Natural killer cell (primary cell): ENCODE measurements around the gene ACOX3. TPM values are rescaled to one million over a fixed set of nuclear protein-coding genes. Genes with fewer than 3 reads are reported as not detected.

Experiments used
- ATAC-seq, 3 donors: fragments of 150-1000 bp in 2 of 3; fragments of 200-7000 bp in 1 of 3; cut with Tn5 transposase; 1 replicate in 1 of 3; 2 replicates in 2 of 3; pipeline ENCODE4 v1.10.0; 2021; ENCODE audit warnings: mild to moderate bottlenecking in 2 of 3, moderate library complexity in 2 of 3
- DNase-seq, 2 donors: peaks; one replicate each; pipeline versions ENCODE4 v3.0.0 to v3.0.0-alpha.2; 2013 to 2021; ENCODE audit warnings: mixed read lengths in 1 of 2
- H3K27ac ChIP-seq: one replicate; pipeline ENCODE4 v1.5.1; 2013; ENCODE audit warnings: mild to moderate bottlenecking, low read length
- H3K27me3 ChIP-seq: one replicate; pipeline ENCODE4 v1.6.1; 2013; ENCODE audit warnings: low read length; ENCODE audit not compliant: control insufficient read depth, insufficient read depth
- H3K36me3 ChIP-seq: one replicate; pipeline ENCODE4 v1.6.1; 2013; ENCODE audit warnings: low read length; ENCODE audit not compliant: control insufficient read depth, insufficient read depth
- H3K4me1 ChIP-seq: one replicate; pipeline ENCODE4 v1.6.1; 2013; ENCODE audit warnings: low read length; ENCODE audit not compliant: control insufficient read depth, insufficient read depth
- H3K4me3 ChIP-seq: one replicate; pipeline ENCODE4 v1.5.1; 2013; ENCODE audit warnings: low read length
- H3K9me3 ChIP-seq: one replicate; pipeline ENCODE4 v1.6.1; 2013; ENCODE audit warnings: low read length; ENCODE audit not compliant: control insufficient read depth, insufficient read depth
- H3K27ac Mint-ChIP-seq, 2 donors: one replicate each; pipeline ENCODE4 v1.8.0; 2022; ENCODE audit warnings: mild to moderate bottlenecking in 2 of 2, mixed read lengths in 2 of 2, moderate library complexity in 1 of 2
- H3K27me3 Mint-ChIP-seq, 2 donors: one replicate each; pipeline ENCODE4 v1.8.0; 2022; ENCODE audit warnings: low read depth in 2 of 2, mixed read lengths in 2 of 2
- H3K36me3 Mint-ChIP-seq: one replicate; pipeline ENCODE4 v1.8.0; 2022; ENCODE audit warnings: mixed read lengths
- H3K4me1 Mint-ChIP-seq, 2 donors: one replicate each; pipeline ENCODE4 v1.8.0; 2022; ENCODE audit warnings: mixed read lengths in 2 of 2
- H3K4me3 Mint-ChIP-seq: one replicate; pipeline ENCODE4 v1.8.0; 2022; ENCODE audit warnings: mild to moderate bottlenecking, moderate library complexity, mixed read lengths
- H3K9me3 Mint-ChIP-seq, 2 donors: one replicate each; pipeline ENCODE4 v1.8.0; 2022; ENCODE audit warnings: mixed read lengths in 2 of 2
- WGBS: methylation state at CpG from one replicate; pipeline ENCODE4 v1.1.7; 2013; ENCODE audit warnings: missing lambda C conversion rate; ENCODE audit not compliant: insufficient coverage; 5-methylcytosine and 5-hydroxymethylcytosine counted together
- intact Hi-C: fragments of 100-400 bp; cut with micrococcal nuclease; formaldehyde crosslinking; loops from one replicate; pipeline ENCODE4 v1.14.2; 2022
- total RNA-seq, 4 donors: library from RNA; stranded (reverse); fragments of 120-200 nt in 1 of 4; gene quantifications; one replicate each; pipeline versions ENCODE4 v1.2.3 to v1.2.4, GENCODE V29; 2013 to 2022
- TF ChIP-seq, protein P1 (sequence below): fragments of 200-600 bp; IDR thresholded peaks from one replicate; pipeline ENCODE4 v1.8.0; 2022; ENCODE audit warnings: antibody characterized with exemption

ACOX3 gene
- total RNA-seq, 3 donors from 2014 or later (not counting 1 experiment from before 2014, with no cell fraction given): 12.4 to 18.3 (median 15.4) TPM

GRCh38 chr4:8373973-8374545 is 66.5 kb downstream of the ACOX3 start:
- H3K9me3 Mint-ChIP-seq: no peaks in the 10 kb centered on the region
- Histone ChIP-seq H3K27ac (no peak overlapping the region), H3K9me3 (no peaks in the 10 kb centered on the region), H3K4me3 (no peak overlapping the region), H3K4me1 (no peaks in the 10 kb centered on the region), H3K27me3 (no peaks in the 10 kb centered on the region), H3K36me3 (peaks cover 3% of the 10 kb centered on the region)
- intact Hi-C loops: no loop called here
- DNase-seq (no peak), ATAC-seq (no peak)
- TF ChIP-seq, protein P1, sequence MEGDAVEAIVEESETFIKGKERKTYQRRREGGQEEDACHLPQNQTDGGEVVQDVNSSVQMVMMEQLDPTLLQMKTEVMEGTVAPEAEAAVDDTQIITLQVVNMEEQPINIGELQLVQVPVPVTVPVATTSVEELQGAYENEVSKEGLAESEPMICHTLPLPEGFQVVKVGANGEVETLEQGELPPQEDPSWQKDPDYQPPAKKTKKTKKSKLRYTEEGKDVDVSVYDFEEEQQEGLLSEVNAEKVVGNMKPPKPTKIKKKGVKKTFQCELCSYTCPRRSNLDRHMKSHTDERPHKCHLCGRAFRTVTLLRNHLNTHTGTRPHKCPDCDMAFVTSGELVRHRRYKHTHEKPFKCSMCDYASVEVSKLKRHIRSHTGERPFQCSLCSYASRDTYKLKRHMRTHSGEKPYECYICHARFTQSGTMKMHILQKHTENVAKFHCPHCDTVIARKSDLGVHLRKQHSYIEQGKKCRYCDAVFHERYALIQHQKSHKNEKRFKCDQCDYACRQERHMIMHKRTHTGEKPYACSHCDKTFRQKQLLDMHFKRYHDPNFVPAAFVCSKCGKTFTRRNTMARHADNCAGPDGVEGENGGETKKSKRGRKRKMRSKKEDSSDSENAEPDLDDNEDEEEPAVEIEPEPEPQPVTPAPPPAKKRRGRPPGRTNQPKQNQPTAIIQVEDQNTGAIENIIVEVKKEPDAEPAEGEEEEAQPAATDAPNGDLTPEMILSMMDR: no peak
- H3K27ac Mint-ChIP-seq: no peak overlapping the region
- H3K4me3 Mint-ChIP-seq: no peak overlapping the region
- no peaks in the 10 kb centered on the region for H3K4me1 Mint-ChIP-seq
- 93% methylated on average over 13 of the region's 13 CpGs for WGBS
- H3K36me3 Mint-ChIP-seq: no peaks in the 10 kb centered on the region
- H3K27me3 Mint-ChIP-seq: no peaks in the 10 kb centered on the region

GRCh38 chr4:8373270-8373972 is 67.1 kb downstream of the ACOX3 start:
- Mint-ChIP-seq H3K4me3 (no peak overlapping the region), H3K9me3 (no peaks in the 10 kb centered on the region), H3K27me3 (no peaks in the 10 kb centered on the region)

DNA sequence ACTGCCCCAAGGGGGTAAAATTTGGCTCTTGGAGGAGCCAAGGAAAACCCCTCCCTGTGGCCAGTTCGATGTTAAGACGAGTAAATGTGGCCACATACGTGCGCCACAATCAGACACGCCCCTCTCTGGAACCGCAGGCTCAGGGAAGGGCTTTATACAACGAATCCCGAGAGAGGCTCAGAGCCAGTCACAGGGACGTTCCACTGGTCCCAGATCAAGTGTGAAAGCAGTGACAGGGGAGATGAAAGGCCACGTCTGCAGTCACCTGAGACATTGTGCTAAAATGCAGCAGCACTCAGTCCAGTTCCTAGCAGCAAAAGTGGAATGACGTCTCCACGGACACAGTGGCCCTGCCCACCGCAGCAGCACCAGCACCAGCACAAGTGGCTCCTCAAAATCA is 68.0 kb downstream of the ACOX3 start:
- ATAC-seq: no peak
- Mint-ChIP-seq H3K27me3 (no peaks in the 10 kb centered on the region), H3K4me1 (no peaks in the 10 kb centered on the region), H3K4me3 (no peak overlapping the region), H3K36me3 (no peaks in the 10 kb centered on the region), H3K27ac (no peak overlapping the region), H3K9me3 (no peaks in the 10 kb centered on the region)
- no peak for DNase-seq
- TF ChIP-seq, protein P1: no peak
- whole genome bisulfite sequencing: 92% methylated on average over 13 of the region's 13 CpGs
- H3K36me3 ChIP-seq: no peaks in the 10 kb centered on the region
- no peaks in the 10 kb centered on the region for H3K4me1 ChIP-seq
- no peaks in the 10 kb centered on the region for H3K9me3 ChIP-seq
- intact Hi-C loops: no loop called here
- no peaks in the 10 kb centered on the region for H3K27me3 ChIP-seq
- no peak overlapping the region for H3K4me3 ChIP-seq
- H3K27ac ChIP-seq: no peak overlapping the region

More at GRCh38 chr4:8373270-8373972, 67.1 kb downstream of the ACOX3 start:
- WGBS: 95% methylated on average over 32 of the region's 32 CpGs
- no peak overlapping the region for H3K27ac ChIP-seq
- H3K36me3 ChIP-seq: no peaks in the 10 kb centered on the region
- ATAC-seq (no peak), DNase-seq (no peak)
- intact Hi-C loops: no loop called here
- no peaks in the 10 kb centered on the region for H3K9me3 ChIP-seq
- no peaks in the 10 kb centered on the region for H3K4me1 ChIP-seq
- TF ChIP-seq, protein P1: no peak
- Mint-ChIP-seq H3K27ac (no peak overlapping the region), H3K4me1 (no peaks in the 10 kb centered on the region), H3K36me3 (no peaks in the 10 kb centered on the region)
- H3K27me3 ChIP-seq: no peaks in the 10 kb centered on the region
- H3K4me3 ChIP-seq: no peak overlapping the region
